ENCODE results near the gene STN1.

GRCh38 chr10:103951183-103951582 lies 33.2 kb upstream of the STN1 start:
- TF ChIP-seq, protein P1, sequence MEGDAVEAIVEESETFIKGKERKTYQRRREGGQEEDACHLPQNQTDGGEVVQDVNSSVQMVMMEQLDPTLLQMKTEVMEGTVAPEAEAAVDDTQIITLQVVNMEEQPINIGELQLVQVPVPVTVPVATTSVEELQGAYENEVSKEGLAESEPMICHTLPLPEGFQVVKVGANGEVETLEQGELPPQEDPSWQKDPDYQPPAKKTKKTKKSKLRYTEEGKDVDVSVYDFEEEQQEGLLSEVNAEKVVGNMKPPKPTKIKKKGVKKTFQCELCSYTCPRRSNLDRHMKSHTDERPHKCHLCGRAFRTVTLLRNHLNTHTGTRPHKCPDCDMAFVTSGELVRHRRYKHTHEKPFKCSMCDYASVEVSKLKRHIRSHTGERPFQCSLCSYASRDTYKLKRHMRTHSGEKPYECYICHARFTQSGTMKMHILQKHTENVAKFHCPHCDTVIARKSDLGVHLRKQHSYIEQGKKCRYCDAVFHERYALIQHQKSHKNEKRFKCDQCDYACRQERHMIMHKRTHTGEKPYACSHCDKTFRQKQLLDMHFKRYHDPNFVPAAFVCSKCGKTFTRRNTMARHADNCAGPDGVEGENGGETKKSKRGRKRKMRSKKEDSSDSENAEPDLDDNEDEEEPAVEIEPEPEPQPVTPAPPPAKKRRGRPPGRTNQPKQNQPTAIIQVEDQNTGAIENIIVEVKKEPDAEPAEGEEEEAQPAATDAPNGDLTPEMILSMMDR (IDR thresholded peaks at IDR 0.05; ENCODE audit: low read length), result no peak
- TF ChIP-seq EZH2 (IDR thresholded peaks at IDR 0.05; ENCODE audit: borderline replicate concordance, low read length), result no peak

Measured in OCI-LY1 (cell line).